Upper lobe of right lung (tissue), 1 donor: Measurements from ENCODE around the gene TAF15. TPM values are rescaled to one million over a fixed set of nuclear protein-coding genes. Genes with fewer than 3 reads are reported as not detected.

Experiments
- ATAC-seq: fragments of 200-7000 bp; cut with Tn5 transposase; one replicate; pipeline ENCODE4 v1.9.1; 2020; ENCODE audit warnings: mild to moderate bottlenecking, moderate library complexity
- DNase-seq: peaks from one replicate; pipeline ENCODE4 v3.0.0-alpha.2; 2020
- H3K27ac ChIP-seq: fragments of 200-600 bp; one replicate; pipeline ENCODE4 v1.8.0; 2022
- H3K27me3 ChIP-seq: fragments of 200-600 bp; one replicate; pipeline ENCODE4 v1.8.0; 2022; ENCODE audit warnings: mild to moderate bottlenecking
- H3K36me3 ChIP-seq: fragments of 200-600 bp; one replicate; pipeline ENCODE4 v1.8.0; 2022
- H3K4me1 ChIP-seq: fragments of 200-600 bp; one replicate; pipeline ENCODE4 v1.8.0; 2022
- H3K4me3 ChIP-seq: fragments of 200-600 bp; one replicate; pipeline ENCODE4 v1.8.0; 2022; ENCODE audit warnings: mild to moderate bottlenecking
- H3K9me3 ChIP-seq: fragments of 200-600 bp; one replicate; pipeline ENCODE4 v1.8.0; 2022
- CTCF ChIP-seq: fragments of 200-600 bp; IDR thresholded peaks from one replicate; pipeline ENCODE4 v1.8.0; 2022; ENCODE audit warnings: antibody characterized with exemption
- intact Hi-C: fragments of 100-400 bp; cut with DNase I; formaldehyde crosslinking; loops from one replicate; pipeline ENCODE4 v1.11.0; 2022
- total RNA-seq: library from RNA; stranded (reverse); fragmentation: NEBNext Ultra II Directional; extraction: Animal tissue kit (Norgen Biotek cat#: 25700); gene quantifications from one replicate; pipeline ENCODE4 v1.2.1, GENCODE V29; 2021
- donor health status: DM: no; HTN: yes; CAD: no; lungs with severe emphysema.

The TAF15 gene
- total RNA-seq, 1 donor from 2014 or later: 142 TPM

GRCh38 chr17:35876534-35876933, 67.2 kb downstream of the TAF15 start:
- Histone ChIP-seq H3K36me3 (no peaks in the 10 kb centered on the region), H3K4me3 (no peak overlapping the region), H3K4me1 (no peaks in the 10 kb centered on the region), H3K27ac (no peak overlapping the region), H3K9me3 (no peaks in the 10 kb centered on the region), H3K27me3 (no peaks in the 10 kb centered on the region)
- ATAC-seq (no peak), DNase-seq (no peak)
- TF ChIP-seq CTCF: no peak
- intact Hi-C loops: no loop called here

GRCh38 chr17:35877345-35878029, 68.2 kb downstream of the TAF15 start:
- DNase-seq: no peak
- Histone ChIP-seq H3K27me3 (no peaks in the 10 kb centered on the region), H3K4me3 (no peak overlapping the region), H3K9me3 (no peaks in the 10 kb centered on the region), H3K4me1 (no peaks in the 10 kb centered on the region), H3K36me3 (no peaks in the 10 kb centered on the region), H3K27ac (no peak overlapping the region)
- intact Hi-C loops: no loop called here
- ATAC-seq: no peak
- TF ChIP-seq CTCF: no peak

DNA sequence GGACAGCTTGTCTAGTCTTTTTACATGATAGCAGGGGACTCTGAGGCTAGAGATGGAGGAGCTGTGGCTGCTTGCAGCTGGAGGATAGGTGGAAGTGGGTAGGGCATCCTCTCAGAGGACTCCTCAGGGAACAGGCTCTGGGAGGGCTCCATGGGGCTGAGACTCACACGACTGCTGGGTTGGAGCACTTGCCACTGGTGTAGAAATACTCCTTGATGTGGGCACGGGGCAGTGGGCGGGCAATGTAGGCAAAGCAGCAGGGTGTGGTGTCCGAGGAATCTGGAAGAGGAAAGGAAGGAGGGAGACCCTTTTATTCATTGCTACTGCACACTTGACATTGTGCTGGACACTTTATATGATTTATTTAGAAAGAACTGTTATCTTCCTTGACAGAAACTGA, 69.1 kb downstream of the TAF15 start:
- no peak for DNase-seq
- intact Hi-C loops: no loop called here
- Histone ChIP-seq H3K4me1 (no peaks in the 10 kb centered on the region), H3K9me3 (no peaks in the 10 kb centered on the region), H3K4me3 (peak overlapping the region; percentile 32), H3K27me3 (no peaks in the 10 kb centered on the region), H3K27ac (no peak overlapping the region), H3K36me3 (no peaks in the 10 kb centered on the region)
- no peak for TF ChIP-seq CTCF
- no peak for ATAC-seq

DNA sequence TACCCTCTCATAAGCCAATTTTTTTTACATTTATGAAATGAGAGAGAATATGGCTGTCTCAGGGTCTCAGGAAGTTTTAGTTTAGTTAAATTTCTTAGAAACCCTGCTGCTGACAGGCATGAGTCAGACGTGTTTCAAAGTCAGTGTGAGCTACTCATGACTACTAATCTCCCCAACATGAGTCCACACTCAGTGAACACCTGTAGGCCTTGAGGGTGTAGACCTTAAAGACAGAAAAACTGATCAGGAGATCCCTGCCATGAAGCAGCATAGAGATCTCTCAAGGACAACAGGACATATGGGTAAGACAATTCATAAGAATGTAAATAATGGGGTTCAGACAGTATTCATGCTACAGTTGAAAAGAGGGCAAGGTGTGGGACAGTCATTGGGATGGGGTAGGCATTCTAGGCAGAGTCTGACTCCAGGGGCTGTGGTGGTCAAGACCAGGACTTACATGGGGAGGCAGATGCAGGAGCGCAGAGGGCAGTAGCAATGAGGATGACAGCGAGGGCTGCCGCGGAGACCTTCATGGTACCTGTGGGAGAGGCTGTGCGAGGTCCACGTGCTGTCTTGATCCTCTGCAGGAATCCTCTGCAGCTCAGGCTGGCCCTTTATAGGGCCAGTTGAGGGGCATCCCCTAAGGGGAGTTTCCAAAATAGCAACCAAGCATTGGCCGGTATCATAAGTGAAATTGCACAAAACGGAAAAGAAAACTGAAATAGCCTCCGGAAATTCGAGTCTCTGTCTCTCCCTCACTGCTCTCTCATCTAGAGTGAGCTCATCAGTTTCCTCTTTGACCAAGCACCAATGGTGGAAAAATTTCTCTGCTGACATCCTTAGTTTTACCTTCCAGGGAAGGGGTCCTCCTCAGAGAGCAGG, 70.7 kb downstream of the TAF15 start, which contains the start of gene CCL5:
TSS of gene CCL5 (minus strand) at position 588 of the 882 bp plus-strand sequence.
- intact Hi-C loops: no loop called here
- H3K4me3 ChIP-seq: peak within 1 kb of the TSS; percentile 32

GRCh38 chr17:35889241-35889640, 80.0 kb downstream of the TAF15 start:
- Histone ChIP-seq H3K9me3 (no peaks in the 10 kb centered on the region), H3K36me3 (no peaks in the 10 kb centered on the region), H3K27ac (no peak overlapping the region), H3K27me3 (no peaks in the 10 kb centered on the region), H3K4me1 (peaks cover 7% of the 10 kb centered on the region), H3K4me3 (no peak overlapping the region)
- ATAC-seq (no peak), DNase-seq (no peak)
- intact Hi-C loops: no loop called here
- TF ChIP-seq CTCF: no peak

More for the DNA sequence above, 70.7 kb downstream of the TAF15 start, which contains the start of gene CCL5:
- Histone ChIP-seq H3K27me3 (no peaks in the 10 kb centered on the region), H3K9me3 (no peaks in the 10 kb centered on the region), H3K27ac (peak within 1 kb of the TSS; percentile 7), H3K4me1 (no peaks in the 10 kb centered on the region), H3K36me3 (no peaks in the 10 kb centered on the region)
- TF ChIP-seq CTCF: no peak
- peak; percentile 61 for ATAC-seq
- DNase-seq: no peak
